ENCODE results near the gene MYO1A.

MYO1A gene

GRCh38 chr12:57003395-57003794, 46.5 kb downstream of the MYO1A start:
- no peak for TF ChIP-seq CTCF (IDR thresholded peaks at IDR 0.05; ENCODE audit: borderline replicate concordance, insufficient read depth, low read depth, low read length)
- no peak overlapping the region for H3K4me3 ChIP-seq (ENCODE audit: low read depth, low read length)

- TF ChIP-seq CTCF (IDR thresholded peaks at IDR 0.05; ENCODE audit: borderline replicate concordance, insufficient read depth, low read depth, low read length) = peak; percentile 84
Measured at GRCh38 chr12:57001448-57001906, 48.5 kb downstream of the MYO1A start.

GRCh38 chr12:57000393-57000792, 49.5 kb downstream of the MYO1A start:
- no peak for TF ChIP-seq CTCF (IDR thresholded peaks at IDR 0.05; ENCODE audit: borderline replicate concordance, insufficient read depth, low read depth, low read length)
- H3K4me3 ChIP-seq (ENCODE audit: low read depth, low read length) = no peak overlapping the region

More at GRCh38 chr12:57001448-57001906, 48.5 kb downstream of the MYO1A start:
- no peak overlapping the region for H3K4me3 ChIP-seq (ENCODE audit: low read depth, low read length)

GRCh38 chr12:56999456-56999855, 50.5 kb downstream of the MYO1A start:
- no peak overlapping the region for H3K4me3 ChIP-seq (ENCODE audit: low read depth, low read length)

GRCh38 chr12:56998981-56999380, 50.9 kb downstream of the MYO1A start:
- no peak for TF ChIP-seq CTCF (IDR thresholded peaks at IDR 0.05; ENCODE audit: borderline replicate concordance, insufficient read depth, low read depth, low read length)

More at GRCh38 chr12:56999456-56999855, 50.5 kb downstream of the MYO1A start:
- no peak for TF ChIP-seq CTCF (IDR thresholded peaks at IDR 0.05; ENCODE audit: borderline replicate concordance, insufficient read depth, low read depth, low read length)

GRCh38 chr12:56998316-56998715, 51.6 kb downstream of the MYO1A start:
- no peak for TF ChIP-seq CTCF (IDR thresholded peaks at IDR 0.05; ENCODE audit: borderline replicate concordance, insufficient read depth, low read depth, low read length)
- H3K4me3 ChIP-seq (ENCODE audit: low read depth, low read length) = no peak overlapping the region

More at GRCh38 chr12:56998981-56999380, 50.9 kb downstream of the MYO1A start:
- H3K4me3 ChIP-seq (ENCODE audit: low read depth, low read length) = no peak overlapping the region

GRCh38 chr12:56996793-56997545, 53.0 kb downstream of the MYO1A start:
- TF ChIP-seq CTCF (IDR thresholded peaks at IDR 0.05; ENCODE audit: borderline replicate concordance, insufficient read depth, low read depth, low read length) = no peak
- H3K4me3 ChIP-seq (ENCODE audit: low read depth, low read length) = no peak overlapping the region
